ENCODE results near the gene GRID2.
A peak's percentile ranks its signal among the peaks of the same experiment; 100 is the strongest.

The GRID2 gene

DNA sequence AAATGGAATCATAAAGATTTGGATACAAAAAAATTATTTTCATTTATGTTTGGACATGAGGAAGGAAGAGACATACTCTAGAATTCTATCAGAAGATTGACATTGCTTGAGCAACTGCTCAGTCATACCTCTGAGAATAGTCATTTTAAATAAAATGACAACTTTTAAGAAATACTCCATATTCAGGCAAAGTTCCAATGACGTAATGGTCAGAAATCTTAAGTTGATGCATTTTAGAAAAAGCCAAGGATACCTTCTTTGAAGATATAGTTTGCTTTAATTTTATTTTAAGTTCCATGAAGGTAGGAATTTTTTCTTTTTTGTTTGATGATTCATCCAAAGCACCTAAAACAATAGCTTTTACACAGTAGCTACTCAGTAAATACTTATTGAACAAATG lies 1414.5 kb downstream of the GRID2 start:
- Mint-ChIP-seq H3K27ac (no peak overlapping the region), H3K27me3 (ENCODE audit: low read depth) (peaks cover 6% of the 10 kb centered on the region), H3K9me3 (peaks cover 6% of the 10 kb centered on the region), H3K4me3 (no peak overlapping the region), H3K4me1 (no peaks in the 10 kb centered on the region), H3K36me3 (ENCODE audit: low read depth) (peaks cover 3% of the 10 kb centered on the region)
- TF ChIP-seq CTCF (IDR thresholded peaks at IDR 0.05; ENCODE audit: unreplicated experiment in 3 of 3), result no peak

- Mint-ChIP-seq H3K4me3 (no peak overlapping the region), H3K36me3 (ENCODE audit: low read depth) (no peaks in the 10 kb centered on the region), H3K27me3 (ENCODE audit: low read depth) (peaks cover 4% of the 10 kb centered on the region), H3K9me3 (peaks cover 6% of the 10 kb centered on the region), H3K27ac (no peak overlapping the region), H3K4me1 (no peaks in the 10 kb centered on the region)
- TF ChIP-seq CTCF (IDR thresholded peaks at IDR 0.05; ENCODE audit: unreplicated experiment in 3 of 3), result no peak
Observed at GRCh38 chr4:93719552-93719951, 1415.8 kb downstream of the GRID2 start.

DNA sequence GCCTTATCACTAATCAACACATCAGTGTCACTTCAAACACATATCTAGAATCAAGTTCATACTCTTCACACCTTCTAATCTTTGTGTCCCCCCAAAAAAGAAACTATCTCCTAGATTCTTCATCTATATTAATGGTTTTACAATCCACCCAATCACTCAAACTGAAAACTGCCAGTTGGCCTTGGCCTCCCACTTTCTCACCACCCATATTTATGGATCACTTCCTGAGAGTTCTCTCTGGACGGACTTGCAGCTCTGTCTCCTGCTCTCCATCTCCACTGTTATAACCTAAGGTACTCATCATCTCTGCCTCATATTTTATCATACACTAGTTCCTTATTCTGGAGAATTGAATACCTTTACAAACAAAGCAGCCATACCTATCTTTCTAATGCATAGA lies 1418.7 kb downstream of the GRID2 start:
- no peak for TF ChIP-seq CTCF (IDR thresholded peaks at IDR 0.05; ENCODE audit: unreplicated experiment in 3 of 3)
- Mint-ChIP-seq H3K27ac (no peak overlapping the region), H3K4me3 (no peak overlapping the region), H3K27me3 (ENCODE audit: low read depth) (no peaks in the 10 kb centered on the region), H3K4me1 (no peaks in the 10 kb centered on the region), H3K36me3 (ENCODE audit: low read depth) (no peaks in the 10 kb centered on the region), H3K9me3 (peaks cover under 1% of the 10 kb centered on the region)

GRCh38 chr4:93730251-93730650 lies 1426.5 kb downstream of the GRID2 start:
- peaks cover 44% of the 10 kb centered on the region for H3K4me1 Mint-ChIP-seq
- no peaks in the 10 kb centered on the region for H3K27me3 Mint-ChIP-seq (ENCODE audit: low read depth)
- H3K9me3 Mint-ChIP-seq, result peaks cover 3% of the 10 kb centered on the region
- H3K36me3 Mint-ChIP-seq (ENCODE audit: low read depth), result no peaks in the 10 kb centered on the region
- H3K27ac Mint-ChIP-seq, result peak overlapping the region; percentile 24 to 78 (median 74)
- H3K4me3 Mint-ChIP-seq, result no peak overlapping the region
- no peak for TF ChIP-seq CTCF (IDR thresholded peaks at IDR 0.05; ENCODE audit: unreplicated experiment in 3 of 3)

- Mint-ChIP-seq H3K27me3 (ENCODE audit: low read depth) (no peaks in the 10 kb centered on the region), H3K36me3 (ENCODE audit: low read depth) (no peaks in the 10 kb centered on the region), H3K9me3 (peaks cover 3% of the 10 kb centered on the region), H3K4me3 (no peak overlapping the region), H3K27ac (peak overlapping the region; percentile 24 to 78 (median 63)), H3K4me1 (peaks cover 44% of the 10 kb centered on the region)
- no peak for TF ChIP-seq CTCF (IDR thresholded peaks at IDR 0.05; ENCODE audit: unreplicated experiment in 3 of 3)
Observed at GRCh38 chr4:93730760-93731159, 1427.0 kb downstream of the GRID2 start.

DNA sequence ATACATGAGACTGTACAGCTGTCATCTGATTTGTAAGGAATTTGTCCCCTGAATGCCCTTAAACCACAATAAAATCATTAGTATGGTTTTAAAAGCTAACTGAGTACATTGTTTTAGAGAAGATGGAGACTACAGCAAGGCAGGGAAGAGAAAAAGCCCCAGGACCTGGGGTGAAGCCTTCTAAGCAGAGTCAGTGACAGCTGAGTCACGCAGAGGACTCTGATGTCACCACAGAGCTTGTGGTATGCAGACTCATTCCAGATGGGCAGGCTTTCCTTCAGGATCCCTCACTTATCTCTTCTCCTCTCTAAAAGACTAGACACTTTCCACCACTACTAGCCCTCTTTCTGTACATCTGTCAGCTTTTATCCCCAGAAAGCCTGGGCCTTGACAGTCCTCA lies 1427.7 kb downstream of the GRID2 start:
- H3K4me3 Mint-ChIP-seq, result no peak overlapping the region
- peak overlapping the region; percentile 24 to 78 (median 63) for H3K27ac Mint-ChIP-seq
- H3K4me1 Mint-ChIP-seq, result peaks cover 44% of the 10 kb centered on the region
- H3K36me3 Mint-ChIP-seq (ENCODE audit: low read depth), result no peaks in the 10 kb centered on the region
- no peaks in the 10 kb centered on the region for H3K27me3 Mint-ChIP-seq (ENCODE audit: low read depth)
- TF ChIP-seq CTCF (IDR thresholded peaks at IDR 0.05; ENCODE audit: unreplicated experiment in 3 of 3), result no peak
- H3K9me3 Mint-ChIP-seq, result peaks cover 3% of the 10 kb centered on the region

Data from nephron (organoid).